ENCODE measurements around the gene AMFR. TPM values are rescaled to one million over a fixed set of nuclear protein-coding genes. Genes with fewer than 3 reads are reported as not detected.

AMFR gene
- total RNA-seq, 1 experiment from 2014 or later: 48.1 TPM

- Histone ChIP-seq H3K36me3 (ENCODE audit: insufficient read depth, low read length, poor library complexity, severe bottlenecking) (no peaks in the 10 kb centered on the region), H3K9me3 (ENCODE audit: low read depth, low read length, poor library complexity, severe bottlenecking) (no peaks in the 10 kb centered on the region), H3K27me3 (replicated peaks; ENCODE audit: insufficient read depth, low read depth, low read length, poor library complexity) (no peaks in the 10 kb centered on the region), H3K4me1 (ENCODE audit: insufficient read depth, low read length, poor library complexity, severe bottlenecking) (no peaks in the 10 kb centered on the region), H3K4me3 (ENCODE audit: low read depth, low read length, poor library complexity, severe bottlenecking) (no peak overlapping the region), H3K27ac (ENCODE audit: low read depth, low read length, poor library complexity, severe bottlenecking) (no peak overlapping the region)
- no peak for DNase-seq (ENCODE audit: low spot score)
- ChIA-PET POLR2A (ENCODE audit: low non-redundant PET) (no interaction called here), CTCF (no interaction called here)
- no TSS peak for BruUV-seq (replicated peaks)
- no peak for TF ChIP-seq EZH2 (IDR thresholded peaks at IDR 0.05; ENCODE audit: borderline replicate concordance, low read depth, low read length, poor library complexity, severe bottlenecking)
- TF ChIP-seq, protein P1, sequence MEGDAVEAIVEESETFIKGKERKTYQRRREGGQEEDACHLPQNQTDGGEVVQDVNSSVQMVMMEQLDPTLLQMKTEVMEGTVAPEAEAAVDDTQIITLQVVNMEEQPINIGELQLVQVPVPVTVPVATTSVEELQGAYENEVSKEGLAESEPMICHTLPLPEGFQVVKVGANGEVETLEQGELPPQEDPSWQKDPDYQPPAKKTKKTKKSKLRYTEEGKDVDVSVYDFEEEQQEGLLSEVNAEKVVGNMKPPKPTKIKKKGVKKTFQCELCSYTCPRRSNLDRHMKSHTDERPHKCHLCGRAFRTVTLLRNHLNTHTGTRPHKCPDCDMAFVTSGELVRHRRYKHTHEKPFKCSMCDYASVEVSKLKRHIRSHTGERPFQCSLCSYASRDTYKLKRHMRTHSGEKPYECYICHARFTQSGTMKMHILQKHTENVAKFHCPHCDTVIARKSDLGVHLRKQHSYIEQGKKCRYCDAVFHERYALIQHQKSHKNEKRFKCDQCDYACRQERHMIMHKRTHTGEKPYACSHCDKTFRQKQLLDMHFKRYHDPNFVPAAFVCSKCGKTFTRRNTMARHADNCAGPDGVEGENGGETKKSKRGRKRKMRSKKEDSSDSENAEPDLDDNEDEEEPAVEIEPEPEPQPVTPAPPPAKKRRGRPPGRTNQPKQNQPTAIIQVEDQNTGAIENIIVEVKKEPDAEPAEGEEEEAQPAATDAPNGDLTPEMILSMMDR (conservative IDR thresholded peaks at IDR 0.05; ENCODE audit: low read depth, low read length): no peak
- intact Hi-C loops (cut with micrococcal nuclease; ENCODE audit: unreplicated experiment): no loop called here
Observed at GRCh38 chr16:56325956-56326355, 99.4 kb downstream of the AMFR start.

- H3K36me3 ChIP-seq (ENCODE audit: insufficient read depth, low read length, poor library complexity, severe bottlenecking): no peaks in the 10 kb centered on the region
Observed at GRCh38 chr16:56324406-56324805, 100.9 kb downstream of the AMFR start.

GRCh38 chr16:56321571-56321970 lies 103.8 kb downstream of the AMFR start:
- intact Hi-C loops (cut with micrococcal nuclease; ENCODE audit: unreplicated experiment): loop anchor here (2.0 kb wide), 1 partner anchor 857 kb away; no protein-coding TSS in a partner anchor
- ChIA-PET CTCF (no interaction called here), POLR2A (ENCODE audit: low non-redundant PET) (no interaction called here)
- H3K9me3 ChIP-seq (ENCODE audit: low read depth, low read length, poor library complexity, severe bottlenecking): no peaks in the 10 kb centered on the region
- H3K36me3 ChIP-seq (ENCODE audit: insufficient read depth, low read length, poor library complexity, severe bottlenecking): no peaks in the 10 kb centered on the region
- no peak for DNase-seq (ENCODE audit: low spot score)
- no peaks in the 10 kb centered on the region for H3K27me3 ChIP-seq (replicated peaks; ENCODE audit: insufficient read depth, low read depth, low read length, poor library complexity)
- TF ChIP-seq, protein P1 (conservative IDR thresholded peaks at IDR 0.05; ENCODE audit: low read depth, low read length): no peak
- TF ChIP-seq EZH2 (IDR thresholded peaks at IDR 0.05; ENCODE audit: borderline replicate concordance, low read depth, low read length, poor library complexity, severe bottlenecking): no peak
- H3K4me1 ChIP-seq (ENCODE audit: insufficient read depth, low read length, poor library complexity, severe bottlenecking): no peaks in the 10 kb centered on the region
- no TSS peak for BruUV-seq (replicated peaks)
- H3K27ac ChIP-seq (ENCODE audit: low read depth, low read length, poor library complexity, severe bottlenecking): no peak overlapping the region
- no peak overlapping the region for H3K4me3 ChIP-seq (ENCODE audit: low read depth, low read length, poor library complexity, severe bottlenecking)

More at GRCh38 chr16:56324406-56324805, 100.9 kb downstream of the AMFR start:
- H3K4me3 ChIP-seq (ENCODE audit: low read depth, low read length, poor library complexity, severe bottlenecking): no peak overlapping the region
- DNase-seq (ENCODE audit: low spot score): no peak
- TF ChIP-seq, protein P1 (conservative IDR thresholded peaks at IDR 0.05; ENCODE audit: low read depth, low read length): no peak
- TF ChIP-seq EZH2 (IDR thresholded peaks at IDR 0.05; ENCODE audit: borderline replicate concordance, low read depth, low read length, poor library complexity, severe bottlenecking): no peak
- H3K27me3 ChIP-seq (replicated peaks; ENCODE audit: insufficient read depth, low read depth, low read length, poor library complexity): no peaks in the 10 kb centered on the region
- no peak overlapping the region for H3K27ac ChIP-seq (ENCODE audit: low read depth, low read length, poor library complexity, severe bottlenecking)
- H3K4me1 ChIP-seq (ENCODE audit: insufficient read depth, low read length, poor library complexity, severe bottlenecking): no peaks in the 10 kb centered on the region
- ChIA-PET CTCF (no interaction called here), POLR2A (ENCODE audit: low non-redundant PET) (no interaction called here)
- no peaks in the 10 kb centered on the region for H3K9me3 ChIP-seq (ENCODE audit: low read depth, low read length, poor library complexity, severe bottlenecking)
- intact Hi-C loops (cut with micrococcal nuclease; ENCODE audit: unreplicated experiment): no loop called here
- no TSS peak for BruUV-seq (replicated peaks)
